Measurements from ENCODE around the gene VPS13D. TPM values are rescaled to one million over a fixed set of nuclear protein-coding genes. Genes with fewer than 3 reads are reported as not detected.

Gene VPS13D
- total RNA-seq, 1 donor, result 37.5 TPM

- TF ChIP-seq, protein P1, sequence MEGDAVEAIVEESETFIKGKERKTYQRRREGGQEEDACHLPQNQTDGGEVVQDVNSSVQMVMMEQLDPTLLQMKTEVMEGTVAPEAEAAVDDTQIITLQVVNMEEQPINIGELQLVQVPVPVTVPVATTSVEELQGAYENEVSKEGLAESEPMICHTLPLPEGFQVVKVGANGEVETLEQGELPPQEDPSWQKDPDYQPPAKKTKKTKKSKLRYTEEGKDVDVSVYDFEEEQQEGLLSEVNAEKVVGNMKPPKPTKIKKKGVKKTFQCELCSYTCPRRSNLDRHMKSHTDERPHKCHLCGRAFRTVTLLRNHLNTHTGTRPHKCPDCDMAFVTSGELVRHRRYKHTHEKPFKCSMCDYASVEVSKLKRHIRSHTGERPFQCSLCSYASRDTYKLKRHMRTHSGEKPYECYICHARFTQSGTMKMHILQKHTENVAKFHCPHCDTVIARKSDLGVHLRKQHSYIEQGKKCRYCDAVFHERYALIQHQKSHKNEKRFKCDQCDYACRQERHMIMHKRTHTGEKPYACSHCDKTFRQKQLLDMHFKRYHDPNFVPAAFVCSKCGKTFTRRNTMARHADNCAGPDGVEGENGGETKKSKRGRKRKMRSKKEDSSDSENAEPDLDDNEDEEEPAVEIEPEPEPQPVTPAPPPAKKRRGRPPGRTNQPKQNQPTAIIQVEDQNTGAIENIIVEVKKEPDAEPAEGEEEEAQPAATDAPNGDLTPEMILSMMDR (IDR thresholded peaks at IDR 0.05; ENCODE audit: insufficient read depth, low read length), result no peak
- peak; percentile 66 for DNase-seq (ENCODE audit: low read depth)
- no peak overlapping the region for H3K4me3 ChIP-seq (ENCODE audit: low read depth, low read length)
Measured at GRCh38 chr1:12436817-12437599, 207.2 kb downstream of the VPS13D start.

- TF ChIP-seq, protein P1 (IDR thresholded peaks at IDR 0.05; ENCODE audit: insufficient read depth, low read length), result no peak
Measured at GRCh38 chr1:12437629-12438028, 207.8 kb downstream of the VPS13D start.

GRCh38 chr1:12438349-12438924 lies 208.6 kb downstream of the VPS13D start:
- DNase-seq (ENCODE audit: low read depth), result no peak
- no peak overlapping the region for H3K4me3 ChIP-seq (ENCODE audit: low read depth, low read length)
- TF ChIP-seq, protein P1 (IDR thresholded peaks at IDR 0.05; ENCODE audit: insufficient read depth, low read length), result no peak

More at GRCh38 chr1:12437629-12438028, 207.8 kb downstream of the VPS13D start:
- no peak for DNase-seq (ENCODE audit: low read depth)
- H3K4me3 ChIP-seq (ENCODE audit: low read depth, low read length), result no peak overlapping the region

GRCh38 chr1:12439073-12439472 lies 209.2 kb downstream of the VPS13D start:
- no peak for DNase-seq (ENCODE audit: low read depth)
- TF ChIP-seq, protein P1 (IDR thresholded peaks at IDR 0.05; ENCODE audit: insufficient read depth, low read length), result no peak
- H3K4me3 ChIP-seq (ENCODE audit: low read depth, low read length), result no peak overlapping the region

GRCh38 chr1:12441414-12442105 lies 211.7 kb downstream of the VPS13D start:
- no peak overlapping the region for H3K4me3 ChIP-seq (ENCODE audit: low read depth, low read length)
- TF ChIP-seq, protein P1 (IDR thresholded peaks at IDR 0.05; ENCODE audit: insufficient read depth, low read length), result no peak
- DNase-seq (ENCODE audit: low read depth), result no peak

GRCh38 chr1:12442217-12442616 lies 212.4 kb downstream of the VPS13D start:
- H3K4me3 ChIP-seq (ENCODE audit: low read depth, low read length), result no peak overlapping the region
- TF ChIP-seq, protein P1 (IDR thresholded peaks at IDR 0.05; ENCODE audit: insufficient read depth, low read length), result no peak
- no peak for DNase-seq (ENCODE audit: low read depth)
